Breast epithelium (tissue), 3 donors: Measurements from ENCODE around the gene BDP1.
"Not testable (repeated sequence)": the region's sequence is repeated elsewhere in the genome, so short reads cannot be mapped to it uniquely, and the experiment has no call there.

ENCODE experiments used
- POLR2A ChIP-seq: fragments of 450-650 bp; IDR thresholded peaks from one replicate; pipeline ENCODE4 v1.6.1; 2016; ENCODE audit warnings: antibody characterized with exemption, mild to moderate bottlenecking, moderate library complexity
- POLR2AphosphoS5 ChIP-seq, 3 donors: sonication (generic); formaldehyde crosslinking; IDR thresholded peaks; one replicate each; pipeline ENCODE4 v1.6.1; 2017; ENCODE audit warnings: antibody characterized with exemption in 3 of 3
- TF ChIP-seq, protein P1 (sequence below), 3 donors: fragments of 450-650 bp; IDR thresholded peaks; one replicate each; pipeline ENCODE4 v1.5.1; 2016 to 2017; ENCODE audit warnings: antibody characterized with exemption in 3 of 3, mild to moderate bottlenecking in 3 of 3, moderate library complexity in 3 of 3

DNA sequence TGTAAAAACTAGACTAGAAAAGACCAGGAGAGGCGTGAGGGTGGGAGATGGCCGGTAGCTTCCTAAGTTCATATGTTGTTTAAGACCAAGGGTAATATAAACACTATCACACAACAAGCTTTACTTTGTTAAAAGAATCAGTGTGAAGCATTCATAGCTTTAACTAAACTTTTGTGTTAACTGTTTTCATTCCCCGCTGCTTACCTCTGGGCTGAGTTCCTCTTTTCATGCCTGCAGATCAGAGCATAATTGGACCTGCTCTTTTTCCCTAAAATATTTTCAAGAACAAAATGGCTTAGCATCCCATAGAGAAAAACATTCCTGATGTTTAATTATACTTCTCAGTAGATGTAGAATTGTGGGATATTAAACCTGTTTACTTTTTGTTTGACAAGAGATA lies 23.0 kb upstream of the BDP1 start:
- TF ChIP-seq, protein P1, sequence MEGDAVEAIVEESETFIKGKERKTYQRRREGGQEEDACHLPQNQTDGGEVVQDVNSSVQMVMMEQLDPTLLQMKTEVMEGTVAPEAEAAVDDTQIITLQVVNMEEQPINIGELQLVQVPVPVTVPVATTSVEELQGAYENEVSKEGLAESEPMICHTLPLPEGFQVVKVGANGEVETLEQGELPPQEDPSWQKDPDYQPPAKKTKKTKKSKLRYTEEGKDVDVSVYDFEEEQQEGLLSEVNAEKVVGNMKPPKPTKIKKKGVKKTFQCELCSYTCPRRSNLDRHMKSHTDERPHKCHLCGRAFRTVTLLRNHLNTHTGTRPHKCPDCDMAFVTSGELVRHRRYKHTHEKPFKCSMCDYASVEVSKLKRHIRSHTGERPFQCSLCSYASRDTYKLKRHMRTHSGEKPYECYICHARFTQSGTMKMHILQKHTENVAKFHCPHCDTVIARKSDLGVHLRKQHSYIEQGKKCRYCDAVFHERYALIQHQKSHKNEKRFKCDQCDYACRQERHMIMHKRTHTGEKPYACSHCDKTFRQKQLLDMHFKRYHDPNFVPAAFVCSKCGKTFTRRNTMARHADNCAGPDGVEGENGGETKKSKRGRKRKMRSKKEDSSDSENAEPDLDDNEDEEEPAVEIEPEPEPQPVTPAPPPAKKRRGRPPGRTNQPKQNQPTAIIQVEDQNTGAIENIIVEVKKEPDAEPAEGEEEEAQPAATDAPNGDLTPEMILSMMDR (IDR thresholded peaks at IDR 0.05): not testable (repeated sequence)
- TF ChIP-seq POLR2AphosphoS5 (IDR thresholded peaks at IDR 0.05); POLR2A: not testable (repeated sequence)
